Hepatic stellate cell (primary cell): ENCODE measurements around the gene MAPK1.
"Not testable (repeated sequence)": the region's sequence is repeated elsewhere in the genome, so short reads cannot be mapped to it uniquely, and the experiment has no call there.

Experiments
- DNase-seq: peaks from one replicate; pipeline ENCODE4 v3.0.0; 2011; ENCODE audit warnings: low spot score

MAPK1 gene

GRCh38 chr22:21818487-21819182 lies 48.8 kb downstream of the MAPK1 start:
- DNase-seq: no peak

GRCh38 chr22:21817497-21817853 lies 50.0 kb downstream of the MAPK1 start:
- DNase-seq: not testable (repeated sequence)

- DNase-seq: peak; percentile 88
Observed at GRCh38 chr22:21816787-21817496, 50.5 kb downstream of the MAPK1 start.

GRCh38 chr22:21816472-21816786 lies 51.0 kb downstream of the MAPK1 start:
- DNase-seq: no peak

- no peak for DNase-seq
Observed at GRCh38 chr22:21815958-21816357, 51.5 kb downstream of the MAPK1 start.

- no peak for DNase-seq
Observed at GRCh38 chr22:21815357-21815756, 52.1 kb downstream of the MAPK1 start.

GRCh38 chr22:21811982-21812381 lies 55.5 kb downstream of the MAPK1 start:
- DNase-seq: no peak

- no peak for DNase-seq
Observed at GRCh38 chr22:21807544-21808529, 59.6 kb downstream of the MAPK1 start.

- DNase-seq: not testable (repeated sequence)
Observed at GRCh38 chr22:21805325-21805724, 62.1 kb downstream of the MAPK1 start.

GRCh38 chr22:21803811-21804249 lies 63.6 kb downstream of the MAPK1 start:
- DNase-seq: no peak

GRCh38 chr22:21802673-21803072 lies 64.8 kb downstream of the MAPK1 start:
- DNase-seq: no peak

GRCh38 chr22:21802056-21802455 lies 65.4 kb downstream of the MAPK1 start:
- no peak for DNase-seq

GRCh38 chr22:21801304-21801644 lies 66.2 kb downstream of the MAPK1 start:
- DNase-seq: not testable (repeated sequence)

- DNase-seq: no peak
Observed at GRCh38 chr22:21800552-21801303, 66.7 kb downstream of the MAPK1 start.

- DNase-seq: peak; percentile 54
Observed at GRCh38 chr22:21797444-21798221, 69.8 kb downstream of the MAPK1 start.

- DNase-seq: no peak
Observed at GRCh38 chr22:21796863-21797262, 70.6 kb downstream of the MAPK1 start.

GRCh38 chr22:21796231-21796630 lies 71.2 kb downstream of the MAPK1 start:
- DNase-seq: no peak

GRCh38 chr22:21793716-21794115 lies 73.7 kb downstream of the MAPK1 start:
- DNase-seq: not testable (repeated sequence)

- DNase-seq: no peak
Observed at GRCh38 chr22:21791635-21792625, 75.5 kb downstream of the MAPK1 start.
